ENCODE results near the gene ZNF107. TPM values are rescaled to one million over a fixed set of nuclear protein-coding genes. Genes with fewer than 3 reads are reported as not detected.

The ZNF107 gene
- total and polyA plus RNA-seq, 2 of the 4 experiments (the other 2 are of a cell fraction), result 2.0 to 2.5 TPM

DNA sequence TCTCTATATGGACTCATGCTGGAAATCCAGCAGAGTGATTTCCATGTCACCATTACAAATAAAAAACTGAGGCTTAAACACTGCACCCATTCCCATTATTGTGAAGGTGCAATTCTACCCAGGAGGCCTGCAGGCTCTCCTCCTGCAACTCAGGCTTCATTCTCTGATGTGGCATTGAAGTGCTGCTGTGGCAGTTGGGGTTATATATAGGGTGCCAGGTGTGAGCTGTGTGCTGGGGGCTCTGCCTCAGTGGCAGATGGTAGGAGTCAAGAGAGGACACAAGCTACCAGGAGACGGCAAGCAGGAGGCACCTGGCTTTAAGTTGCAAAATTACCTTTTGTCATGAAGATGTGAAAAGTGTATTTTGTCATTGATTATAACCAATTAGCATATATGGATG is 21.3 kb downstream of the ZNF107 start:
- no peak for DNase-seq
- intact Hi-C loops (cut with micrococcal nuclease) (no loop called here), in situ Hi-C loops (cut with MboI; ENCODE audit: low sequenced_read_pairs) (no loop called here), dilution Hi-C loops (cut with HindIII; ENCODE audit: low sequenced_read_pairs, unreplicated experiment) (no loop called here)
- Histone ChIP-seq H2AK9ac (replicated peaks; ENCODE audit: low read depth, low read length, poor library complexity) (no peak overlapping the region), H3K4ac (ENCODE audit: low read depth, low read length) (no peak overlapping the region), H3K27ac (ENCODE audit: insufficient read depth, low read length) (no peak overlapping the region), H3K9ac (ENCODE audit: low read depth, low read length) (no peak overlapping the region), H3K27me3 (ENCODE audit: control insufficient read depth, insufficient read depth, low read length) (no peaks in the 10 kb centered on the region), H3K23ac (ENCODE audit: low read depth, low read length) (no peak overlapping the region), H2BK15ac (ENCODE audit: low read depth, low read length) (no peak overlapping the region), H4K8ac (ENCODE audit: low read depth in 2 of 2, low read length in 2 of 2) (no peak overlapping the region), H4K91ac (ENCODE audit: insufficient read depth, low read depth, low read length) (no peak overlapping the region), H3K36me3 (ENCODE audit: control insufficient read depth, insufficient read depth, low read length) (peaks cover 42% of the 10 kb centered on the region), H3K9me3 (ENCODE audit: control insufficient read depth, insufficient read depth, low read length) (peaks cover 3% of the 10 kb centered on the region; the same call in 1 of the 2 replicates), H2BK20ac (ENCODE audit: low read depth, low read length) (no peak overlapping the region), H3K56ac (ENCODE audit: extremely low read depth, insufficient read depth, low read length) (no peak overlapping the region), H2AFZ (replicated peaks; ENCODE audit: low read length, poor library complexity) (no peak overlapping the region), H2AK5ac (ENCODE audit: low read depth, low read length) (no peak overlapping the region), H3K18ac (ENCODE audit: low read depth, low read length) (no peak overlapping the region), H2BK120ac (ENCODE audit: low read depth, low read length) (no peak overlapping the region), H4K20me1 (ENCODE audit: insufficient read depth, low read length) (no peaks in the 10 kb centered on the region), H3K4me3 (ENCODE audit: insufficient read depth, low read depth, low read length) (no peak overlapping the region), H3K4me2 (ENCODE audit: low read depth, low read length) (no peak overlapping the region), H3K79me1 (ENCODE audit: low read depth in 1 of 2, low read length in 2 of 2) (peaks cover 6 to 21% of the 10 kb centered on the region in 2 experiments), H4K5ac (ENCODE audit: low read depth, low read length) (no peak overlapping the region), H3K14ac (replicated peaks; ENCODE audit: low read depth, low read length) (no peak overlapping the region), H3K4me1 (ENCODE audit: control insufficient read depth, insufficient read depth, low read length) (no peaks in the 10 kb centered on the region), H3K9me1 (ENCODE audit: insufficient read depth, low read length) (no peaks in the 10 kb centered on the region), H2BK5ac (ENCODE audit: low read depth, low read length, poor library complexity, severe bottlenecking) (no peak overlapping the region)
- ChIA-PET CTCF (interaction anchor here (0.7 kb wide), 1 partner anchor 61 kb away, joined by 3 read pairs; no protein-coding TSS in a partner anchor), POLR2A (ENCODE audit: unreplicated experiment) (no interaction called here)
- no CpG with 5 or more reads among the region's 1 CpG for WGBS, 2 experiments (ENCODE audit: extremely low coverage in 2 of 2, insufficient read length in 1 of 2)
- BruUV-seq (replicated peaks), result no TSS peak
- no peak for TF ChIP-seq MXI1 (IDR thresholded peaks at IDR 0.05; ENCODE audit: borderline replicate concordance, low read depth, low read length)
- no peak for TF ChIP-seq RCOR1 (IDR thresholded peaks at IDR 0.05; ENCODE audit: insufficient replicate concordance, low read length)
- TF ChIP-seq POLR2A (IDR thresholded peaks at IDR 0.05; ENCODE audit: low read depth, low read length), result no peak
- no peak for TF ChIP-seq NFE2L2 (IDR thresholded peaks at IDR 0.05; ENCODE audit: low read depth, low read length)
- TF ChIP-seq, protein P1, sequence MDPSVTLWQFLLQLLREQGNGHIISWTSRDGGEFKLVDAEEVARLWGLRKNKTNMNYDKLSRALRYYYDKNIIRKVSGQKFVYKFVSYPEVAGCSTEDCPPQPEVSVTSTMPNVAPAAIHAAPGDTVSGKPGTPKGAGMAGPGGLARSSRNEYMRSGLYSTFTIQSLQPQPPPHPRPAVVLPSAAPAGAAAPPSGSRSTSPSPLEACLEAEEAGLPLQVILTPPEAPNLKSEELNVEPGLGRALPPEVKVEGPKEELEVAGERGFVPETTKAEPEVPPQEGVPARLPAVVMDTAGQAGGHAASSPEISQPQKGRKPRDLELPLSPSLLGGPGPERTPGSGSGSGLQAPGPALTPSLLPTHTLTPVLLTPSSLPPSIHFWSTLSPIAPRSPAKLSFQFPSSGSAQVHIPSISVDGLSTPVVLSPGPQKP (IDR thresholded peaks at IDR 0.05; ENCODE audit: borderline replicate concordance, low read depth, low read length), result no peak
- ATAC-seq (ENCODE audit: low read depth), result no peak
